Measurements from ENCODE around the gene ZC3H7A.
"Not testable (repeated sequence)": the region's sequence is repeated elsewhere in the genome, so short reads cannot be mapped to it uniquely, and the experiment has no call there.

The ZC3H7A gene

DNA sequence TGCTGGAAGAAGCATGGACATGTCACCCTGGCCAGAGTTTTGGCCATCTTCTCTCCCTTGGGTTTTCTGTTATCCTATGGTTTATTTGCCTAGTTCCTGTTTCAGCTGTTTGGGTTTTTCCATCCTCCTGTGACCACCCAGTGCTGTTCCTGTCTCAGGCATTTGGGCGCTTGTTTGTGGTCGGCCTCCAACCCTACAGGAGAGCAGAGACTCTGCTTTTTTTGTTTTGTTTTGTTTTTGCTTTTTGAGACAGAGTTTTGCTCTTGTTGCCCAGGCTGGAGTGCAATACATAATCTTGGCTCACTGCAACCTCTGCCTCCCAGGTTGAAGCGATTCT, 3.3 kb upstream of the ZC3H7A start:
- in situ Hi-C loops (cut with MboI; ENCODE audit: low sequenced_read_pairs): no loop called here

DNA sequence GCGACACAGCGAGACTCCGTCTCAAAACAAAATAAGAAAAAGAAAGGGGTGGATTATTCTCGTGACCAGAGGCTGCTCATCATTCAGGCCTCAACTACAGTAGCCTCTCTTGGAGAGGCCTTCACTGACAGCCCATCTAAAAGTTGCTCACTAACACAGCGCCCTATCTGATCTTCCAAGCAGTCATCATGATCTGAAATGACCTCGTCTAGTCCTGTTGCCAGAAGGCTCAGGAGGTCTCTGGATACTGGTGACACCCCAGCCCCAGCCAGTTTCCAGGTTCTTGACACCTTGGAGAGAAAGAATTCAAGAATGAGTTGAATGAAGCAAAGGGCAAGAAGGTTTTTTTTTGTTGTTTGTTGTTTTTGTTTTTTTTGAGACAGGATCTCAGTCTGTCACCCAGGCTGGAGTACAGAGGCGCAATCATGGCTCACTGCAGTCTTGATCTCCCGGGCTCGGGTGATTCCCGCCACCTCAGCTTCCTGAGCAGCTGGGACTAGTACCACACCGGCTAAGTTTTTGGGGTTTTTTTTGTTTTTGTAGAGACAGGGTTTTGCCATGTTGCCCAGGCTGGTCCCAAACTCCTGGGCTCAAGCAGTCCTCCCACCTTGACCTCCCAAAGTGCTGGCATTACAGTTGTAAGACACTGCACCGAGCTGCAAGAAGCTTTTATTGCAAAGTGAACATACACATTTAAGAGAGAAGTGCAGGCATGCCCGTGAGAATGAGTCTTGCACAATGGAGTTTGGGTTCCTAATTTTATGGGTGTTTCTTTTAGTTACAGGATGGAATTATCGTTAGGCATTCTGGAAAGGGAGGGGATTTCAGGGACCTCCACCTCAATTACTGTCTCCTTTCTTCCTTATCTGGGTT, 2.7 kb upstream of the ZC3H7A start:
- in situ Hi-C loops (cut with MboI; ENCODE audit: low sequenced_read_pairs): no loop called here

- in situ Hi-C loops (cut with MboI; ENCODE audit: low sequenced_read_pairs): no loop called here
These were observed 1.9 kb upstream of the ZC3H7A start for GRCh38 chr16:11799017-11799381.

DNA sequence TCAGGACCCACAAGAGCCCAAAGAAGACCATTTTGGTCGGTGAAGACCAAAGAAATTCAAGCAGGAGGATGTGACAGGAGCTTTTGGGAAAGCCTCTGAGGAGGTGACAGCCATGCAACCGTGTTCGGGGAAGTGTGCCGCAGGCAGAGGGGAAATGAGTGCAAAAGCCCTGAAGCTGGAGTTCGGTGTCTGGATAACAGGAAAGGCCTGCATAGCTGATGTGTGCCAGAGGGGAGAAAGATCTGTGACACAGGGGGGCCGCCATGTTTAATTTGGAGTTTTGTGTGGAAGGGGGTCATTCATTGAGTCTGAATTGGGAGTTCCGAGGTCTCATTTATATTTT, 870 bp upstream of the ZC3H7A start:
- in situ Hi-C loops (cut with MboI; ENCODE audit: low sequenced_read_pairs): no loop called here

GRCh38 chr16:11796227-11797165, 562 bp downstream of the ZC3H7A start:
- in situ Hi-C loops (cut with MboI; ENCODE audit: low sequenced_read_pairs): no loop called here

GRCh38 chr16:11795887-11796226, 1.2 kb downstream of the ZC3H7A start:
- in situ Hi-C loops (cut with MboI; ENCODE audit: low sequenced_read_pairs): no loop called here

GRCh38 chr16:11794996-11795886, 1.8 kb downstream of the ZC3H7A start:
- in situ Hi-C loops (cut with MboI; ENCODE audit: low sequenced_read_pairs): no loop called here

- in situ Hi-C loops (cut with MboI; ENCODE audit: low sequenced_read_pairs): no loop called here
These were observed 2.6 kb downstream of the ZC3H7A start for GRCh38 chr16:11794447-11794846.

- in situ Hi-C loops (cut with MboI; ENCODE audit: low sequenced_read_pairs): no loop called here
These were observed 3.2 kb downstream of the ZC3H7A start for GRCh38 chr16:11793840-11794239.

DNA sequence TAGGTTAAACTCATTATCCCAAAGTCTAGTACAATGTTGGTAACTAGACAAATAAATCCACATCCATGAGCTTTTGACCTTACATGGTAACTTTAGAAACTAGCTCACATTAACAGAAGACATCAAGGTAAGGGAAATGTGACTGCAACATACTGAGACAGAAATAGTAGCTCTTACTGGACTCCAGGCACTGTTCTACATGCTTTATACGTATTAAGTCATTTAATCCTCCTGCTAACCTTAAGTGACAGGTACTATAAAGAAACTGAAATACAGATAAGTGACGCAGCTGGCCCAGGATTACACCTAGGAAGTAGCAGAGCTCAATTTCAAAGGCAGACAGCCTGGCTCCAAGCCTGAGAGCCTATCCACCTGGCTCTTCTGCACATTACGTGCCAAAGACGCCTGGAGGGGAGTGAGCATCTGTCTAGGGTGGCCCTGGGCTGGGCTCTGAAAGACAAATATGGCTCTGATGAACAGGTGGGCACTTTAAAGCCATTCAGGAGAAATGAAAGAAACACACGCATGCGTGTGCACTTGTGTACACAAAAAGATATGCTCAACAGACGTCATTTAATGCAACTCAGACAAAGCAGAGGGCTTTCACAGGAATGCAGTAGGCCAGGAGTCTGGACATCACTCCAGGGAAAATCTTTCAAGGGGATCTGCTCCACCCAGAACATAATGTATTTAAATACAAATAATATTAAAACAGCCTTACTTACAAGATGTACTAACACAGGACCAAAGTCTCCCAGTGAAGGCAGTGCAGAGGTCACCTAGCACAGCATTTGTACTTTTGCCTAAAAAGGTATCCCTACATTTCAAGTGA, 4.4 kb downstream of the ZC3H7A start:
- in situ Hi-C loops (cut with MboI; ENCODE audit: low sequenced_read_pairs): no loop called here

- in situ Hi-C loops (cut with MboI; ENCODE audit: low sequenced_read_pairs): no loop called here
These were observed 5.8 kb downstream of the ZC3H7A start for GRCh38 chr16:11791144-11791828.

- in situ Hi-C loops (cut with MboI; ENCODE audit: low sequenced_read_pairs): no loop called here
These were observed 8.1 kb downstream of the ZC3H7A start for GRCh38 chr16:11788914-11789313.

GRCh38 chr16:11784980-11785599, 12.0 kb downstream of the ZC3H7A start:
- in situ Hi-C loops (cut with MboI; ENCODE audit: low sequenced_read_pairs): not testable (repeated sequence)

- in situ Hi-C loops (cut with MboI; ENCODE audit: low sequenced_read_pairs): not testable (repeated sequence)
These were observed 12.7 kb downstream of the ZC3H7A start for GRCh38 chr16:11784381-11784780.

DNA sequence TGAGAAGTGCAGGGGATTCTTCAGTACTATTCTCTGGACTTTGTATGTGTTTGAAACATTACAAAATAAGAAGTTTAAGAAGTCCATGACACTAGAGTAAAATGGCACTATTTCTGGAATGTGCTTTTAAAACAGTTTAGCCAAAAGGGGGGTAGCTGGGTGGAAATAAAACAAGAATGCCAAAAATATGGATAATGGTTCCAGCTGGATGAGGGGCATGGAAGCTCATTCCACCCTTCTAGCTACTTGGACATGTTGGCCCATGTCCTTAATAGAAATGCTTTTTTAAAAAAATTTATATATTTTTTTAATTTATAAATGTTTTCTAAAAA, 13.1 kb downstream of the ZC3H7A start:
- in situ Hi-C loops (cut with MboI; ENCODE audit: low sequenced_read_pairs): no loop called here

GRCh38 chr16:11783319-11784037, 13.6 kb downstream of the ZC3H7A start:
- in situ Hi-C loops (cut with MboI; ENCODE audit: low sequenced_read_pairs): no loop called here

GRCh38 chr16:11781773-11782172, 15.3 kb downstream of the ZC3H7A start:
- in situ Hi-C loops (cut with MboI; ENCODE audit: low sequenced_read_pairs): no loop called here

- in situ Hi-C loops (cut with MboI; ENCODE audit: low sequenced_read_pairs): no loop called here
These were observed 15.9 kb downstream of the ZC3H7A start for GRCh38 chr16:11780991-11781680.

Data from hTERT RPE-1 (cell line).